ENCODE results near the gene MAFG.
"Not testable (repeated sequence)": the region's sequence is repeated elsewhere in the genome, so short reads cannot be mapped to it uniquely, and the experiment has no call there.

Gene MAFG

DNA sequence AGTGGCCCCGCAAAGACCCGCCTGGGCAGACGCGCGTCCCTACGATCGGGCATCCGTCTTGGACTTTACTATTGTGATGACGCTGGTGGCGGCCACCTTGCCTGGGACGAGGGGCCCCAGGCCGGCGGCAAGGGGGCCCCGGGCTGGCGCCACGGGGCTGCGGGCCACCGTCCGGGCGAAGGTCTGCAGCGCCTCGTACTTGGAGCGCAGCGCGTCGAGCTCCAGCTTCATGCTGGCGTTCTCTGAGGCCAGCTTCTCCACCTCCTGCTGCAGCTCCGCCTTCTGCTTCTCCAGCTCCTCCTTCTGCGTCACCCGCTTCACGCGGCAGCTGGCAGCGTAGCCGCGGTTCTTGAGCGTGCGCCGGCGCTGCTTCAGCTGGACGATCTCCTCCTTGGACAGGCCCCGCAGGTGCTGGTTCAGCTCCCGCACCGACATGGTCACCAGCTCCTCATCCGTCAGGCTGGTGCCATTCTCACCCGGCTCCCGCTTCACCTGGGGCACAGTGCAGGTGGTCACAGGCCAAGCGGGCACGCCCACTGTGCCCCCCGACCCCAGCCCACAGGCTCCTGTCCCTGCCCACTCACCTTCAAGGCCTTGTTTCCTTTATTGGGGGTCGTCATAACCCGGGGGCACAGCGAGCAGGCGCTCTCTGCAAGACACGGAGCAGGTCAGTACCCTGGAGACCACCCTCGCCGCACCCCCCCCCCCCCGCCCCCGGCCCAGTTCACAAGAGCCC, 4.8 kb downstream of the MAFG start:
- no peak for DNase-seq

DNA sequence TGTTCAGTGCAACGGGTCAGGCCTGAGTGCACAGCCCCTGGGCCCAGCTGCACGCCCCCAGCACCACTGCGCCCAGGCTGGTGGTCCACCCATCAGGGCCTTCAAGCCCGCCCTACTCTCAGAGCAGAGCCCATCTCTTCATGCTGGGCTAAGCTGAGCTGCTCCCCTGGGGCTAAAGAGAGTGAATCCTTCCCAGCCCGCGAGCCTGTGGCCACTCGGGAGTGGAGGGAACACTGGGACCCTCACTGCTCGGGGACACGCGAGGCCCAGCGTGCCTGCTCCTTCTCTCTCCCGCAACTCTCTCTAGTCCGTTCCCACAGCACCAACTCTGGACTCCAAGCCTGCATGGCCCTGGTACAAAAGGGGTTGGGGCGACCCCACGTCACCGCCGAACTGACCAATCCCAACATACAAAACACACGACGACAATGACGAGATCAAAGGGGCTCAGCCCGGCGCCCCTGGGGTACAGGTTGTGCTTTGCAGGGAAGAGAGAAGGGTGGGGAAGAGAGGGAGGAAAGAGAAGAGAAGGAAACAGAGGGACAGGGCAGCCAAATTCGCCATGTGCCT, 5.5 kb downstream of the MAFG start:
- DNase-seq, result no peak

DNA sequence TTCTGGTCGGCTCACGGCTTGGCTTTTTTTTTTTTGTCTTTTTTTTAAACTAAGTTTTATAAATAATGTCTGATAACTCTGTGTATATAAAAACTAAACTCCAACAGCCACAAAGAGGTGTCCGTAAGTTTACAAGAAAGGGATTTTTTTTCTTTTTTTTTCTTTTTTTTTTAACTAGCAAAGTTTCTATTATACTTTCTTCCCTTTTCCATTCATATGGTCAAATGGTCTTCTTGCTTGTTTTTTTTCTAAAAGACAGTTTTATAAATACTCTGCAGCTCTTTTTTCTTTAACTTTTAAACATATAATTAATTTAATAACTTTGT, 6.0 kb downstream of the MAFG start:
- no peak for DNase-seq

DNA sequence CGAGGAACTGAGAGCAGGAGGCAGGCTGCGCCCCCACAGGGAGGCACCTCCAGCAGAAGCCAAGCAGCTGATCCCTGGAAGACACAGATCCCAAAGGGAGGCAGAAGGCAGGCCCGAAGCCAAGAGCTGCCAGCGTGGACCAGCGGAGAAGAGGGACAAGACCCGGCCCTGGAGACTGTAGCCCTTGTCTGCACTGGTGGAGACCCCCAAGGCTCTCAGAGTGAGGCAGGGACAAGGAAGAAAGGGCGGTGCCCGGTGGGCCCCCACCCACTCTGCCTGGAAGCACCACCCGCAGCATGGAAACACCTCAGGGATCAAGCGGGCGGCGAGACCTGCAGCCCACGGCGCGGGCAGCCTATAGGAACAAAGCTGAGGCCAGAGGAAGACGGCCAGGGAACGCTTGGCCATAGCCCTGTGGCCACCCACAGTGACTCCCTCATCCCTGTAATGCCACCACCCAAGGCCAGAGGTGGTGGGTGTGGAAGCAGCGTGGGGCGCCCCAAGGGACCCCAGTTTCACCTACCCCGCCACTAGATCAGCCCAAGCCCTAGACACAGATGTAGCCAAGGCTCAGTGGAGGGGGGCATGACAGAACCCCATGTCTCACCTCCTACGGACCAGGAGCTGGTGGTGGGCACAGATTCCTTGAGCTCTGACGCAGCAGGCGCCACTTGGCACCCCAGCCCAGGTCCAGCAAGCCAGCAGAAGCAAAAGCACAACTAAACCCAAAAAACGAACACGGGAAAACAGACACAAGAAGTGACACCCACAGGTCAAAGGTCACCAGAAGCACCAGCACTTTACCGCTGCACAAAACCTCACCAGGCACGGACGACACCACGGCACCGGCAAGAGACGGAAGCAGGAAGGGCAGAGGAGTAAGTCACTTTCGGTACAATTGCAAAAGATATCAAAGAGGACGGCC, 6.7 kb downstream of the MAFG start:
- DNase-seq, result no peak

DNA sequence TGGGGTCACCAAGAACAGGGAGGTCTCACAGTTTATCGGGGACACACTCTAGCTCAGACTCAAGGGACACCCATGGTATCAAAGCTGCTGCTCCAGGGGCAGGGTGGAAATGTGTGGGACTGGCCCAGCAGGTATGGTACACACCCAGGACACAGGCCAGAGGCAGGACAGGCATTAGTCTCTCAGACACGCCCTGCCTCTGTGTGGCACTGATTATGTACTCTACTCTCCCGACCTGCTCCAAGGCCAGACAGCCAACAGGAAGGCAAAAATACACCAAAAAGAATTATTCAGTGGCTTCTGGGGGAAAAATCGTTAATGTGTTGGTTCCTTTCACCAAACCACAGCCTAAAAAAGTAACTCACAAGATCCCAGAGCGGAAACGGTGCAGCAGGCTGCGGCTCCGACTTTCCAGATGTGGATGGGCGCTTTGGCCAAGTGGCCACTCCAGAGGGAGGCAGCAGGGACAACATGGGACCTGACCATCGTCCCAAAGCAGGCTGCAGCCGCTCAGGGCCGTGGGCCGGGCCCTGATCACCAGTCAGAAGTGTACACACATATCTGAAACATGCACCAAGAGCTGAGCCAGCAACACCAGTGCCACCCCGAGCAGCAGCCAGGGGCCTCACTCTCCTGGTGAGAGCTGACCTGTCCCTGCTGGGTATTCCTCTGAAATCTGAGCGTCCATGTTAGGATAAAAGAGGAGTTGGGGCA, 8.5 kb downstream of the MAFG start:
- no peak for DNase-seq

DNA sequence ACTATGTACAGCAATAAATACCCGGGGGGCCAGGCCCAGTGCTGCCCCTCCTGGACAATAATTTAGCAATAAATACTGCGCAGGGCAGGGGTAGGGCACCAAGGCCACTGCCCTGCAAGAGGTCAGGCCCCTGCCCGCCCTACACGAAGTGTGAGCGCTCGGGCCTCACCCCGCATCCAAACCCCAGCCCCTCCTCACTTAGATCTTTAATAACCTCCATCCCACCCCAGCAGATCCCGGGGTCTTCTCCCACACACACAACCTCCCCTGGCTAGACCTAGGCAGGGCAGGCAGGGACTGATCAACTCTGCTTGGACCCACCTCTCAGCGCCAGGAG, 9.2 kb downstream of the MAFG start:
- DNase-seq, result not testable (repeated sequence)

DNA sequence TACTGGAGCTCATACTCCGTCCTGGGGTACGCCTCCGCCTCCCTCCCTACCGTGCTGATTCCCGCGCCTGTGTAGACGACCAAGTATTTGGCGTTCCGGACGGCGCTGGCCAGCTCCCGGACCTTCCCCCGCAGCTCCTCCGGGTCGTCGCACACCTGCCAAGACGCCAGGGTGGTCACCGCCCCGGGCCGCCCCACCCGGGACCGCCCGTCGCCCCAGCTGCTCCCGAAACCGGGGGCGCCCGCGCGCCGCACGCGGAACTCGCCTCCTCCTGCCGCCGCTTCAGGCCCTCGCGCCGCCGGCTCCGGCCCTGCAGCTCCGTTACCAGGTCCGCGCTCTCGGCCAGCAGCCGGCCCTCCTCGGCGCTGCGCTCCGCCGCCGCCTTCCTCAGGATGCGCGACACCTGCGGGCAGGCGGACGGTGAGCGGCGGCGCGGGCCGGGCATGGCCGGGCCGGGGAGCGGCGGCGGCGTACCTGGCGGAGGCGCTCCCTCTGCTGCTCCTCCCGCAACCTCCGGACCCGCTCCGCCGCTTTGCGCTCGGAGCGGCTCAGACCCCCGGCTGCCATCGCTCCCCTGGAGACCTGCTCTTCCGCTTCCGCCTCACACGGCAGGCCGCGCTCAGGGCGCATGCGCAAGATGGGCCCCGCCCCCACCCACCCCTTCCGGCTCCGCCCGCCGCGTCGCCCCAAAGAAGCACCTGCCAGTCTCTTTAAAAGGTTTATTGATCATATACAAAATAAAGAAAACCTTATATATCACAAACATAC, 9.8 kb downstream of the MAFG start, which contains the start of gene SIRT7:
TSS of gene SIRT7 (minus strand) at position 612 of the 768 bp plus-strand sequence. CDS start at position 567, 45 bp downstream.
- DNase-seq, result no peak

DNA sequence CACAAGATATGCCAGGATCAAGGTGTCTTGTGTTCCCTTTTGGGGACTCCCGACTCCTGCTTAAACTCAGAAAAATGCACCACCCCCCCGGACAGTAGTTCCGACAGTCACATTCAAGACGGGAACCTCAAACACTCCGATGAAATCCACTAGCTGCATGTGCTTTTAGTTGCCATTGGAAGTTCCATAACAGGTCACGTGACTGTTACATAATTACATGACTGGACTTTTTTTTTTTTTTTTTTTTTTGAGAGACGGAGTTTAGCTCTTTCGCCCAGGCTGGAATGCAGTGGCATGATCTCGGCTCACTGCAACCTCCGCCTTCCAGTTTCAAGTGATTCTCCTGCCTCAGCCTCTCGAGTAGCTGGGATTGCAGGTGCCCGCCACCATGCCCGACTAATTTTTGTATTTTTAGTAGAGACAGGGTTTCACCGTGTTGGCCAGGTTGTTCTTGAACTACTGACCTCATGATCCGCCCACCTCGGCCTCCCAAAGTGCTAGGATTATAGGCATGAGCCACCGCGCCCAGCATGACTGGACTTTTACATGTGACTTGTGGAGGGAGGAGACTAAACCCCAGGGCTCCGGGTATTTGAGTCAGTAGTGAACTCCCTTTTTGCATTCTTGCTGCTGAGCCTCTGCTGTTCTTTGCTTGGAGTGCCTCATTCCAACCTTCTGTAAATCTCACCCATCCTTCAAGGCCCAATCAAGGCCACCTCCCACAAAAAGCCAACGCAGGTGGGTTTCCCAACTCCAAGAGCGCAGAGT, 11.1 kb downstream of the MAFG start:
- no peak for DNase-seq

DNA sequence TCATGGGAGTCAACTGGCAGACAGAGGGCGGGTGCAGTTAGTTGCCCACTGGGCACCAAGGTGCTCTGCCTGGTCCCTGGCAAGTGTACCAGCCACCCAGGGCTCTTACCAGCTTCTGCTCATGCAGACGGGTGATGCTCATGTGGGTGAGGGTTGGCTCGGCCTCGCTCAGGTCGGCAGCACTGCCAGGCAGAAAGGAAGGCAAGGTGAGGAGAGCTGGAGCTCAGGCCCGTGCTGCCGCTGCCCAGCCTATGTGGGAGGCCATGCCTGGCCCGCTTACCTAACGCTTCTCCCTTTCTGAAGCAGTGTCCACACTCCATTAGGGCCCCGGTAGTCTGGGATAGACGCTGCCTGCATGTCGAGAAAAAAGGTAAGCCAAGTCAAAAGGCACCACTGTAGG, 12.2 kb downstream of the MAFG start:
- no peak for DNase-seq

DNA sequence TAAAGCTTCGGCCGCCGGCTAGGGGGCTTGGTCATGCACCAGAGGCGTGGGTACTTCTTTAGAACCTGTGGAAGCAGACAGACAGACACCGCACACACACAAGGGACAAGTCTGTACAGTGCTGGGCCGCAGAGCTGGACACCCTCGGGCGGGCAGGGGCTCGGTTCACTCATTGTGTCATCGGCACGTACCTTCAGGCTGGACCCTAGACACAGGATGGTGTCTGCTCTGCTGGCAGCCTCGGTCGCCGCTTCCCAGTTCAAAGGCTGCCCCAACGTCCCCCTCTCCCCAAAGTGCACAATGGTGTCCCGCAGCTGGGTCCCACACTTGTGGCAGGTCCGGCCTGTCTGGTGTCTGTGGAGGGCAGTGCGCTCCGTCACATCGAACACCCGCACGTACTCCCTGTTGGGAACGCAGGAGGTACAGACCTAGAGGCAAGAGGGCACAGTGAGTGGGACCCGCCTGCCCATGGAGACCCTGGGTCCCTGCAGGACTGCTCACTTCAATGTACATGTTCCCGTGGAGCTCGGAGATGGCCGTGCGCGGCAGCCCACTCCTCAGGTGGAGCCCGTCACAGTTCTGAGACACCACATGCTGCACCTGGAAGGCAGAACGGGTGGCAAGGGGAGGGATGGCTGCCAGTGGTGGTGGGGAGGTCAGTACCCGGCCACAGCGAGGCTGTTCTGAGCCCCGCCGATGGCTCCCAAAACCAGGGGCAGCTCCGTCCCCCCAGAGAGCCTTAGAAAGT, 13.3 kb downstream of the MAFG start:
- DNase-seq, result no peak

DNA sequence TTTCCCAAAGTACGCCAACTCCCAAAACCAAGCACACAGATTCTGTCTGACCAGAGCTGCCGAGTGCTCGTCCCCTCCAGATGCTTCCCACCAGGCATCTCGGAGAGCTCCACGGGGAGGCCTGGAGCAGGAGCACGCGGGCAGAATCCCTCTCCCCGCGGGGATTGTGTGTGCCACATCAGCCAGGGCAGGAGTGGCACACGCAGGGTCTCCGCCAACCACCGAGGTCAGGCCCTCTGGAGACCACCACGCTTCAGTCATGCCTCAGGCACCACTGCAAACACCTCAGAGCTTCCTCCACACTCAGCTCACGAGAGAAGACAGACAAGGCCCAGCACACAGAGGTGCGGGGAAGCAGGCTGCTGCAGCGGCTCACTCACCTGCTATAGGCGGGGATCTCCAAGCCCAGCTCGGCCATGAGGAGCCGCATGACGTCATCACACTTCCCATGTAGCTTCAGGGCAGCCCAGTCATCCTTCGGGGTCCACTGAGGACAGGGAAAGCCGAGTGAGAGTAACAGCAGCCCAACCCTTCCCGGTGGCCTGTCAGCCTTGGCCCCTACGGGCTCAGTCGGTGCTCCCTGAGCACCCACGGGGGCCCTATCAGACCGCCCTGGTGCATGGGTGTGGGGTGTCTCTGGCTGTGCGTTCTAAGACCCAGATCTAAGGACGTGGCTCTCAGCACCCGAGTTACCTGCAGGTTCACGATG, 14.0 kb downstream of the MAFG start:
- no peak for DNase-seq

DNA sequence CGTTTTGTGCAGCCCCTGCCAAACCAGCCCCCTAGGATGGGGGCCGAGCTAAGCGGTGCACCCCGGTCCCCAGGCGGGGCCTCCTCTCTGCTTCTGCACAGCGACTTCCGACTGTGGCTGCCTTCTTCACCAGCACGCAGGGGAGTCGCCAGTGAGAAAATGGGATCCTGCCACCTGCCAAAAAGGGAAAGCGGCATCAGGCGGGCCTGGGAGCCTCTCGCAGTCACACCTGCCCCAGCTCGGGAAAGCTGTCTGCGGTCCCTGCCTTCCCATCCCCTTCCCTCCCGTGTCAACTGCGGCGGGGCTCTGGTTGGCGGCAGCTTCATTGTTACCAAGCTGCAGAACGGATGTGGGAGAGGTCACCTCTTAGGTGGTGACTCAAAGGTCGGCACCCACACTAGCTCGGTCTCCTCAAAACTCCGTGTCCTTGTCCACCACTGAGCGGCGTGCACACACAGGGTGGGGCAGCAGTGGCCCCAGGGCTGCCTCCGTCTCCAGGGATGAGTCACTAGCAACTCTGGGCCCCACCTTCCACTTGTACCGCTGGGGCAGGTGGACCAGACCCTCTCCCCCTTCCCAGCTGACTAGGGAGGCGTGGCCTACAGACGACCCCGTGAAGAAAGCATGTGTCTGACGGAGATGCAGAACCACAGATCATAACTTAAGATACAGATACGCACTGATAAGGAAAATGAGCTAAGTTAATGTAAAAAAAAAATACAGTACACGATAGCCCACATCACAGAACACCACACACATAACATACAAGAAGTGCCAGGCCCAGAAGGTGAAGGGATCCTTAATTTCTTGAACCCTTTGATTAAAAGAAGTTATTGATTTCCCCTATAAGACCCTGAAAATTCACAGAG, 14.9 kb downstream of the MAFG start:
- DNase-seq, result no peak

DNA sequence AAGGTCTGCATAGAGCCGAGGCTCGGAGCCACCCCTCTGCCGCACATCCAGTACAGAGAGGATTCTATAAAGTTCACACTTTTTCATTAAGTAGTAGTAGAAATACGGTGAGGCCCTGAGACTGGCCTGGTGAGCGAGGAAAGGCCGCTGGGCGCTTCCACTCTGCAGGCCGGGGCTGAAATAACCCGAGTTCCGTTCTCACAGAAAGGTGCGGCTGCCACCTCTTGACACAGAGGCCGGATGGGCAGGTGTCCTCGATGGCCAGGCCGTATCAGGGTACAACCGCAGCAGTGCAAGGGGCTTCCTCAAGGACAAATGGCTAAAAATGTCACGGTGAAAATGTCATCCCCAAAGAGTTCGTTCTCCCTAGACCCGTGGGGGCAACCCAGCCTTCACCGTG, 15.6 kb downstream of the MAFG start:
- no peak for DNase-seq

DNA sequence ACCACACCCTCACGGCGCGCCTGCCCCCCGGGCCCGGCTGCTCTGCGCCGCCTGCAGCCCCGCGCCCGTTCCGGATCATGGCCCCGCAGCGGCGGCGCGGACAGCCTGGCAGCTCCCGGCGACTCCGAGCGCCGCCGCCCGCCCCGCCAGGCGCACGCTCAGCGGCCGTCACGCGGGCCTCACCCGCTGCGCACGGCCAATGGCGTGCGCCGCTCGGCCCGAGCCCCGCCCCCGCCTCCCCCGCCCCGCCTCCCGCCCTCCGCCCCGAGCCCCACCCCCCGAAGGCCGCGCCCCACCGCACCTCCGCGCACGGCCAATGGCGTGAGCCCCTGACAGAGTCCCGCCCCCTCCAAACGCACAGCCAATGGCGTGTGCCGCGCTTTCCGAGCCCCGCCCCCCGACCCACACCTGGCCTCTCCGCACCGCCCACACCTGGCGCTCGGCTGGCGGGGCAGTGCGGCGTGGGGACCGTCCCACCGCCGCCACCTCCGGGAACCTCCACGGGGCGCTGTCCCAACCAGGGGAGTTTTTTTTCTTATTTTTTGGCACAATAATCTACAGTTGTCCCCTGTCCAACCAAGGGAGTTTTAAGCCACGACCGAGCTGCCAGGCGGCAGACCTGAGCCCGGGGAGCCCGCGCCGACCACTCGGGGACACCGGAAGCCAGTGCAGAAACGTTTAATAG, 16.1 kb downstream of the MAFG start, which contains the start of gene PCYT2:
TSS of gene PCYT2 (minus strand) at position 123 of the 685 bp plus-strand sequence. CDS start at position 79, 44 bp downstream.
- no peak for DNase-seq

DNA sequence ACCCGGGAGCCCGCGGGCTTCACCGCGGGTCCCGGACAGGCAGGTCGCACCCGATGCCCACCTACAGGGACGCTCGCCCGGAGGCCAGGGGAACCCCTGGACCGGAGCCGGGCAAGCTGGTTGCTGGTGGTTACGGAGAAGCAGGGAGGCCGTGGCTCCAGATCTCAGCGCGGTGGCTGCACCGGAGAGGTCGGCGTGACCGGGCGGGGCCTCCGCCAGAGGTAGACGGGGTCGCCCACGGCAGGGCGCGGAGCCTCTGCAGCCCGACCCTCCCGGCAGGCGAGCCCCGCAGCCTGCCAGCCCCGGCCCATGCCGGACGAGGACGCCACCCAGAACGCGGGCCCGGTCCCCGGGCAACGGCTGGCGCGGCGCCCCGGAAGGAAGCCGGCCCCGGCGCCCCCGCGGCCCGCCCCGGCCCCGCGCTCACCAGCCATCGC, 16.7 kb downstream of the MAFG start:
- DNase-seq, result no peak

DNA sequence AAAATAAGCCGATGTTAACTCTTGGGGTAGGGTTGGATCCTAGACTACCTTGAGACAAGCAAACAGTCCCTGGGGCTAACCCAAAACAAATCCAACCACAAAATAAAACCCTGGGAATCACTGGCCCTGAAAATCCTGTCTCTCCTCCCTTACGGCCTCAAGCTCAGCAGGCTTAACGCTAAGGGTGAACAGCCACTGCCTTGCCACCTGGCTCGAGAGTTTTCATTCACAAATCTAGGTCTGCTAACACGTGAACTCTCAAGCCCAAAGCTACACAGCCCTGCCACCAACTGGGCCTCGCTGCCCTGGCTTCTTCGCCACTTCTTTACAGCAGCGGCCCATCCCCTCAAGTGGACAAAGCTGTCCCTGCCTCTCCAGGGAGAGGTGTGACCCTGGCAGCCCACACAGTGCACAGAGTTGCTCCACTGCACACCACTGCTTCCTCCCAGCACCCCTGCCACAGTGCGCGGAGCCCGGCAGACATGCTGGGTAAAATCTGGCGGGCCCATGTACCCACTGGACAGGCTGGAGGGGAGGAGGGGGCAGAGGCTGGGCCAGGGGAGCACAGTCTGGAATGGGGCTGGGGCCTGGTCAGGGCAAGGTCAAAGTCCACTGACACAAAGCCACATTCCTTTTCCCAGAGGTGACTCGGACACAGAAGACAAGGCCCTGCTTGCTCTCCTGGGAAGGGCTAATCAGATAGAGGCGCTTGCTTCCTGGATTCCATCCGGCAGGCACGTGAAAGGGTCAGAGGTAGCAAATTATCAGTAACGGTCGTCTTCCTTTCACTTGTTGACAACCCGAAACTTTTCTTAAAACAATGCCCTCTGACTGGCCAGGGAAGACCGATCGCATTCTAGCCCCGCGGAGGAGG, 17.3 kb downstream of the MAFG start:
- DNase-seq, result no peak

DNA sequence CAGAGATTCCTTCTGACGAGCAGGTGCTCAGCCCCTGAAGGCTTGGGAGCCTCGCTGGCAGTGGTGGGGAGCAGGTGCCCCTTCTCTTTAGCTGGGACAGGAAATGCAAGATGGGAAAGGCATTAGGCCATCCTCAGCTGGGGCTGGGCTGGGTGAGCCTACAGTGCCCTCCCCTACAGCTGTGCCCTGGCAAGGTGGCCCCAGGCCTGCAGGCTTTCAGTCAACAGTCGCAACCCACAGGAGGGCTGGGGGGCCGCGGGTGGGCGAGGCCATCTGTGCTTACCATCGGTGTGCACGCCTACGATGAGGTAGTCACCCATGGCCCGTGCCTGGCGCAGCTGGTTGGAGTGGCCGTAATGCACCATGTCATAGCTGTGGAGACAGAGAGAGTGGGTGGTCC, 18.3 kb downstream of the MAFG start:
- no peak for DNase-seq

Data from cortex of kidney (tissue), 1 donor.